ENCODE data around the gene KRT7. TPM values are rescaled to one million over a fixed set of nuclear protein-coding genes. Genes with fewer than 3 reads are reported as not detected.
"Not testable (repeated sequence)": the region's sequence is repeated elsewhere in the genome, so short reads cannot be mapped to it uniquely, and the experiment has no call there.

KRT7 gene
- total RNA-seq, 1 donor from 2014 or later: 11.6 TPM

DNA sequence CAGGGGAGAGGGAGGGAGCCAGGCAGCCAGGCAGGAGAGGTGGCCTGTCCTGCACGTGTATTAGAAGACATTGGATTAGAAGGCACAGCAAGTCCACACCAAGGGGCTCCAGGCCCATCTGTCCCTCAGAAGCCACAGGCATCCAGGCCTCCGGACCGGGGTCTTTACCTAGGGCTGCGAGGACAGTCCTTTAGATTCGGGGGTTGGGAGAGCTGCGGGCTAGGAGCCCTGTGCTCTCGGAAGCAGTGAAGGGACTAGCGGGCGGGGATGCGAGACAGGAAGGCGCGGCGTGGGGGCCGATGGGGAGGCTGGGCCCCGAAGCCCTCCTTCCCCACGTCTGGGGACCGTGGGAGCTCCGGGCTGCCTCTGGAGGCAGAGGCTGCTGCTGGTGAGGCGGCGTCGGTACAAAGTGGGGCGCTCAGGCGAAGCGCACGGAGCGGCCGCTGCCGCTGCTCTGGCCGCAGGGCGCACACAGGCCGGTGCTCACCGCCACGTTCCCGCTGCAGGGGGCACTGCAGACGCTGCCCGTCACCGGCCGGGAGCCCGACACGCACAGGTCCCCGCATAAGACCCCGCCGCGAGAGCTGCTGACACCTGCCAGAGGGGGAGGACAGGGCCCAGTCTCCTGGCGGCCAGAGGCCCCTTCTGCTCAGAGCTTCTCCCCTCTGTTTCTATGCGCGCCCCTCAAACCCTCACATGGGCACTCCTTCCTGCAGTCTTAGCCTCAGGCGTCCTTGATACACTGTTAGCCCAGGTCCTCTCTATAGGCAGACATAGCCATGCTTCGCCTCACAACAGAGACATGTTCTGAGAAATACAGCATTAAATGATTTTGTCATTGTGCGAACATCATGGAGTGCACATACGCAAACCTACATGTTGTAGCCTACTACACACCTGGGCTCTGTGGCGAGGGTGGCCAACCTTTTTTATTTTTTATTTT lies 17.3 kb downstream of the KRT7 start:
- Mint-ChIP-seq H3K36me3 (ENCODE audit: insufficient read depth) (no peaks in the 10 kb centered on the region), H3K27me3 (peaks cover 75% of the 10 kb centered on the region), H3K27ac (no peak overlapping the region), H3K4me3 (ENCODE audit: low read depth) (no peak overlapping the region), H3K4me1 (ENCODE audit: low read depth) (peaks cover 35% of the 10 kb centered on the region), H3K9me3 (ENCODE audit: low read depth) (no peaks in the 10 kb centered on the region)
- no peak for DNase-seq (ENCODE audit: low spot score, unreplicated experiment)
- TF ChIP-seq CTCF (IDR thresholded peaks at IDR 0.05; ENCODE audit: unreplicated experiment): peak; percentile 53

DNA sequence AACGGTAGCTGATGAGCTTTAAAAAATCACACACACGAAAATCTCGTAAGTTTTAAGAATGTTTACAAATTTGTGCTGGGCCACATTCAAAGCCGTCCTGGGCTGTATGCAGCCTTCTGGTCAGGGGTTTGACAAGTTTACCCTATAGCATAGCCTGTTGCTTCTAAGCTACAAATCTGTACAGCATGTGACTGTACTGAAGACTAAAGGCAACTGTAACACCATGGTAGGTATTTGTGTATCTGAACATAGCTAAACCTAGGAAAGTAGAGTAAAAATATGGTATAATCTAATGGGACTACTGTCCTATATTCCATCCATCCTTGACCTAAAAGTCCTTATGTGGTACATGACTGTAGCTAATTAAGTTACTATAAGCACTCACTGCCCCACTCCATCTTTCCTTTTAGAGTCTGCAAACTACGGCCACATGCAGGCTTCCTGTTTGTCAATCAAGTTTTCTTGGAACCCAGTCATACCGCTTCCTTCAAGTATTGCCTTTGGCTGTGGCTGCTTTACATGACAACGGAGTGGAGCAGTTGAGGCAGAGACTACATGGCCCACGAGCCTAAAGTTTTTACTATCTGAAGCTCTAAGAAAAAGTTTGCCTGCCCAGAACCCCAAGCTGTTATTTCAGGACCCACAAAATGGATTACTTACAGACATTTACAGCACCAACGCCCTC lies 18.5 kb downstream of the KRT7 start:
- peaks cover 81% of the 10 kb centered on the region for H3K27me3 Mint-ChIP-seq
- no peak overlapping the region for H3K27ac Mint-ChIP-seq
- peaks cover 26% of the 10 kb centered on the region for H3K4me1 Mint-ChIP-seq (ENCODE audit: low read depth)
- no peak overlapping the region for H3K4me3 Mint-ChIP-seq (ENCODE audit: low read depth)
- TF ChIP-seq CTCF (IDR thresholded peaks at IDR 0.05; ENCODE audit: unreplicated experiment): no peak
- H3K9me3 Mint-ChIP-seq (ENCODE audit: low read depth): no peaks in the 10 kb centered on the region
- DNase-seq (ENCODE audit: low spot score, unreplicated experiment): no peak
- H3K36me3 Mint-ChIP-seq (ENCODE audit: insufficient read depth): no peaks in the 10 kb centered on the region

- DNase-seq (ENCODE audit: low spot score, unreplicated experiment); H3K9me3 Mint-ChIP-seq (ENCODE audit: low read depth); H3K27ac Mint-ChIP-seq; H3K4me3 Mint-ChIP-seq (ENCODE audit: low read depth); H3K36me3 Mint-ChIP-seq (ENCODE audit: insufficient read depth): not testable (repeated sequence)
- peaks cover 19% of the 10 kb centered on the region for H3K4me1 Mint-ChIP-seq (ENCODE audit: low read depth)
- H3K27me3 Mint-ChIP-seq: peaks cover 87% of the 10 kb centered on the region
- peak; percentile 36 for TF ChIP-seq CTCF (IDR thresholded peaks at IDR 0.05; ENCODE audit: unreplicated experiment)
Observed at GRCh38 chr12:52252175-52252615, 19.2 kb downstream of the KRT7 start.

- TF ChIP-seq CTCF (IDR thresholded peaks at IDR 0.05; ENCODE audit: unreplicated experiment): no peak
- H3K27ac Mint-ChIP-seq: no peak overlapping the region
- no peaks in the 10 kb centered on the region for H3K9me3 Mint-ChIP-seq (ENCODE audit: low read depth)
- H3K4me3 Mint-ChIP-seq (ENCODE audit: low read depth): no peak overlapping the region
- DNase-seq (ENCODE audit: low spot score, unreplicated experiment): no peak
- H3K36me3 Mint-ChIP-seq (ENCODE audit: insufficient read depth): no peaks in the 10 kb centered on the region
- peaks cover 88% of the 10 kb centered on the region for H3K27me3 Mint-ChIP-seq
- peaks cover 13% of the 10 kb centered on the region for H3K4me1 Mint-ChIP-seq (ENCODE audit: low read depth)
Observed at GRCh38 chr12:52252728-52253343, 19.8 kb downstream of the KRT7 start.

All from progenitor cell of endocrine pancreas (in vitro differentiated cells).